Testis (tissue), 2 donors: ENCODE measurements around the gene TRIP12.

Source experiments
- CTCF ChIP-seq, 3 experiments: fragments of 450-650 bp in 2 of 3; fragments of 200-600 bp in 1 of 3; sonication (generic) in 1 of 3; IDR thresholded peaks; one replicate each; pipeline ENCODE4 v1.5.1; 2016 to 2019; ENCODE audit warnings: antibody characterized with exemption in 3 of 3, mild to moderate bottlenecking in 2 of 3, moderate library complexity in 1 of 3
- POLR2A ChIP-seq: fragments of 450-650 bp; IDR thresholded peaks from one replicate; pipeline ENCODE4 v1.6.1; 2017; ENCODE audit warnings: antibody characterized with exemption, mild to moderate bottlenecking, moderate library complexity

- TF ChIP-seq CTCF (IDR thresholded peaks at IDR 0.05) (no peak), POLR2A (no peak)
Observed at GRCh38 chr2:229880892-229881586, 40.8 kb downstream of the TRIP12 start.
